ENCODE measurements around the gene NRL. TPM values are rescaled to one million over a fixed set of nuclear protein-coding genes. Genes with fewer than 3 reads are reported as not detected.

NRL gene
- total and polyA plus RNA-seq, 8 donors: 0.37 to 2.4 (median 1.4) TPM

- Histone ChIP-seq H3K9me3 (no peaks in the 10 kb centered on the region), H3K4me3 (no peak overlapping the region), H3K27me3 (no peaks in the 10 kb centered on the region), H3K36me3 (no peaks in the 10 kb centered on the region), H3K4me1 (peaks cover 0 to 3% (median 0%) of the 10 kb centered on the region in 3 donors), H3K27ac (no peak overlapping the region)
- DNase-seq (peak in 2 of 6 donors; percentile 38 to 41), FAIRE-seq (no peak), ATAC-seq (no peak)
- intact Hi-C loops (cut with DNase I): no loop called here
- 91 to 92% methylated on average over 12 of the region's 12 CpGs for WGBS, 2 donors
- TF ChIP-seq CTCF (IDR thresholded peaks at IDR 0.05): no peak
Observed at GRCh38 chr14:24067133-24068082, 47.3 kb downstream of the NRL start.

- WGBS, 2 donors: 89 to 90% methylated on average over 8 of the region's 8 CpGs
- intact Hi-C loops (cut with DNase I): no loop called here
- no peak for TF ChIP-seq CTCF (IDR thresholded peaks at IDR 0.05)
- Histone ChIP-seq H3K36me3 (no peaks in the 10 kb centered on the region), H3K4me1 (peaks cover 6 to 8% (median 7%) of the 10 kb centered on the region in 3 donors), H3K4me3 (no peak overlapping the region), H3K9me3 (no peaks in the 10 kb centered on the region), H3K27ac (no peak overlapping the region), H3K27me3 (no peaks in the 10 kb centered on the region)
- ATAC-seq (no peak), DNase-seq (peak in 1 of 6 donors; percentile 17), FAIRE-seq (no peak)
Observed at GRCh38 chr14:24066496-24067132, 48.1 kb downstream of the NRL start.

GRCh38 chr14:24065408-24065807 lies 49.3 kb downstream of the NRL start:
- DNase-seq: peak in 2 of 6 donors; percentile 37 to 46
- Histone ChIP-seq H3K9me3 (no peaks in the 10 kb centered on the region), H3K36me3 (no peaks in the 10 kb centered on the region), H3K27ac (no peak overlapping the region), H3K27me3 (no peaks in the 10 kb centered on the region), H3K4me1 (peaks cover 8 to 10% (median 9%) of the 10 kb centered on the region in 3 donors), H3K4me3 (no peak overlapping the region)
- intact Hi-C loops (cut with DNase I): no loop called here
- WGBS, 2 donors: 75 to 80% methylated on average over 8 of the region's 8 CpGs
- TF ChIP-seq CTCF (IDR thresholded peaks at IDR 0.05): no peak
- ATAC-seq: no peak
- no peak for FAIRE-seq

GRCh38 chr14:24064856-24065255 lies 49.9 kb downstream of the NRL start:
- H3K9me3 ChIP-seq: no peaks in the 10 kb centered on the region
- intact Hi-C loops (cut with DNase I): no loop called here
- H3K27me3 ChIP-seq: no peaks in the 10 kb centered on the region
- FAIRE-seq (no peak), DNase-seq (peak in 2 of 6 donors; percentile 9 to 37), ATAC-seq (no peak)
- TF ChIP-seq CTCF (IDR thresholded peaks at IDR 0.05): no peak
- H3K36me3 ChIP-seq: no peaks in the 10 kb centered on the region
- WGBS, 2 donors: 80 to 85% methylated on average over 10 to 15 of the region's 15 CpGs
- peaks cover 8 to 10% (median 9%) of the 10 kb centered on the region in 3 donors for H3K4me1 ChIP-seq
- no peak overlapping the region for H3K27ac ChIP-seq
- H3K4me3 ChIP-seq: no peak overlapping the region

Data from pancreas (tissue), 10 donors.